ENCODE measurements around the gene ZNF385D.

The ZNF385D gene

DNA sequence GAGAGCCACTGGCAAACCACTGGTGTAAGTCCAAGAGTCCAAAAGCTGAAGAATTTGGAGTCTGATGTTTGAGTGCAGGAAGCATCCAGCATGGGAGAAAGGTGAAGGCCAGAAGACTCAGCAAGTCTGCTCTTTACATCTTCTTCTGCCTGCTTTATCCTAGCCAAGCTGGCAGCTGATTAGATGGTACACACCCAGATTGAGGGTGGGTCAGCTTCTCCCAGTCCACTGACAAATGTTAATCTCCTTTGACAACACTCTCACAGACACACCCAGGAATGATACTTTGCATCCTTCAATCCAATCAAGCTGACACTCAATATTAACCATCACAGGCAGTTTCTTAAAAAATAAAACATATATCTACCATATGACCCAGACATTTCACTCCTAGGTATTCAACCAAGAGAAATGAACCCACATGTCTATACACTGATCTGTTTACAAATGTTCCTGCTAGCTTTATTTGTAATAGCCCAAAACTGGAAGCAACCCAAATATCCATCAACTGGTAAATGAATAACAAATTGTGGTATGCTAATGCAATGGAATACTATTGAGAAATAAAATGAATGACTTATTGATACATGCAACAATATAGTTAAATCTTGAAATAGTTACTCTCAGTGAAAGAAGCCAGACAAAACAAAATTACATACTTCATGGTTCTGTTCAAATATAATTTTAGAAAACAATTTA is 373.8 kb downstream of the ZNF385D start:
- DNase-seq (ENCODE audit: low spot score), result no peak

DNA sequence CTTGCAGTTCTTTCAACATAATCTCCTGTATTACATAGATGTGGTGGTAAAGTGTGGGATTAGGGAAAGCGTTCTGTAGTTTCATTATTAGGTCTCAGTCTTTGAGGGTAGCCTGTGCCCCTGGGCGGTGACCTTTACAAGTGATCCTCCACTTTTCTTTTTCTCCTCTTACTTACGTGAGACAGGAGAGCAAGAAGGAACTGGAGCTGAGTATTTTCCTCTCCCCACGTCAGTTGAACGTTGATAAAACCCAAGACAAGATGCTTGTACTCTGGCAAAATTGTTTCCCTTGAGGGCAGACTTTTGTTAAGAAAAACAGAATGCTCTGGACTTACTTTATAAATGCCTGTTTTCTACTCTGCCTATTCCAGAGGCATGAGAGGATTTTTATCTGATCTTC is 378.7 kb downstream of the ZNF385D start:
- DNase-seq (ENCODE audit: low spot score), result no peak
